Activated B cell treated with CpG ODN at 0.5 μM for 24 hours (primary cell): ENCODE data around the gene LCN10. TPM values are rescaled to one million over a fixed set of nuclear protein-coding genes. Genes with fewer than 3 reads are reported as not detected.

ENCODE experiments used
- ATAC-seq: fragments of 200-7000 bp; cut with Tn5 transposase; one replicate; pipeline ENCODE4 v1.10.0; 2021; ENCODE audit warnings: low read depth, mild to moderate bottlenecking, moderate library complexity
- CTCF ChIA-PET: fragments of 350-600 bp; sonication (Branson Sonifier 250); formaldehyde crosslinking; loops from one replicate; lab custom pipeline; 2021; ENCODE audit warnings: antibody characterized with exemption; lab: Charles Lee
- POLR2A ChIA-PET: fragments of 350-600 bp; sonication (Branson Sonifier 250); formaldehyde crosslinking; loops from one replicate; lab custom pipeline; 2021; ENCODE audit warnings: antibody characterized with exemption; lab: Charles Lee
- DNase-seq: peaks from one replicate; pipeline ENCODE4 v3.0.0; 2022
- H3K27ac Mint-ChIP-seq: one replicate; pipeline ENCODE4 v1.8.0; 2020; ENCODE audit warnings: mixed read lengths
- H3K27me3 Mint-ChIP-seq: one replicate; pipeline ENCODE4 v1.8.0; 2021; ENCODE audit warnings: mixed read lengths
- H3K36me3 Mint-ChIP-seq: one replicate; pipeline ENCODE4 v1.8.0; 2021; ENCODE audit warnings: low read depth, mixed read lengths
- H3K4me1 Mint-ChIP-seq: one replicate; pipeline ENCODE4 v1.8.0; 2021; ENCODE audit warnings: mixed read lengths
- H3K4me3 Mint-ChIP-seq: one replicate; pipeline ENCODE4 v1.8.0; 2020; ENCODE audit warnings: mild to moderate bottlenecking, mixed read lengths
- H3K9me3 Mint-ChIP-seq: one replicate; pipeline ENCODE4 v1.8.0; 2020; ENCODE audit warnings: mixed read lengths
- intact Hi-C: fragments of 100-400 bp; cut with micrococcal nuclease; formaldehyde crosslinking; loops from one replicate; pipeline ENCODE4 v1.15.1; 2024
- total RNA-seq: library from RNA; stranded (reverse); gene quantifications from 2 replicates; pipeline ENCODE4 v1.2.3, GENCODE V29; 2022
- TF ChIP-seq, protein P1 (sequence below): fragments of 200-600 bp; IDR thresholded peaks from one replicate; pipeline ENCODE4 v1.8.0; 2022; ENCODE audit warnings: antibody characterized with exemption, mild to moderate bottlenecking

The LCN10 gene
- total RNA-seq, 1 donor from 2014 or later, result 15.9 TPM

DNA sequence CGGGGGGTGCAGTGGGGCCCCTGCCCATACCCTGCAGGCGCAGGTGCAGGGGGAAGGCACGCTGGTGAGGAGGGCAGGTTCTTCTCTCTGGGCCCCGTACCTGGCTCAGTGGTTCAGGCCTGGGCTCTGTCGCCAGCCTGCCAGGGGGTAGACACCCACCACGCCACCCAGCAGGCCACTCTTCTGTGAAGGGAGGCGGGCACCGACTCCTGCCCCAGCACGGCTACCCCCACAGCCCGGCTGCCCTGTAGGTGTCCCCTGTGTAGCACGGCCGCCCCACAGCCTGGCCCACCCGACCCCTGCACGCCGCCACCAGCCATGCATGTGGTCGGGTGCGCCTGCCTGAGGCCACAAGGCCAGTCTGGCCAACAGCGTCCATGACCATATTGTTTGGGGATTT, 3.9 kb upstream of the LCN10 start:
- TF ChIP-seq, protein P1, sequence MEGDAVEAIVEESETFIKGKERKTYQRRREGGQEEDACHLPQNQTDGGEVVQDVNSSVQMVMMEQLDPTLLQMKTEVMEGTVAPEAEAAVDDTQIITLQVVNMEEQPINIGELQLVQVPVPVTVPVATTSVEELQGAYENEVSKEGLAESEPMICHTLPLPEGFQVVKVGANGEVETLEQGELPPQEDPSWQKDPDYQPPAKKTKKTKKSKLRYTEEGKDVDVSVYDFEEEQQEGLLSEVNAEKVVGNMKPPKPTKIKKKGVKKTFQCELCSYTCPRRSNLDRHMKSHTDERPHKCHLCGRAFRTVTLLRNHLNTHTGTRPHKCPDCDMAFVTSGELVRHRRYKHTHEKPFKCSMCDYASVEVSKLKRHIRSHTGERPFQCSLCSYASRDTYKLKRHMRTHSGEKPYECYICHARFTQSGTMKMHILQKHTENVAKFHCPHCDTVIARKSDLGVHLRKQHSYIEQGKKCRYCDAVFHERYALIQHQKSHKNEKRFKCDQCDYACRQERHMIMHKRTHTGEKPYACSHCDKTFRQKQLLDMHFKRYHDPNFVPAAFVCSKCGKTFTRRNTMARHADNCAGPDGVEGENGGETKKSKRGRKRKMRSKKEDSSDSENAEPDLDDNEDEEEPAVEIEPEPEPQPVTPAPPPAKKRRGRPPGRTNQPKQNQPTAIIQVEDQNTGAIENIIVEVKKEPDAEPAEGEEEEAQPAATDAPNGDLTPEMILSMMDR, result no peak
- H3K27ac Mint-ChIP-seq, result no peak overlapping the region
- intact Hi-C loops, result no loop called here
- H3K4me1 Mint-ChIP-seq, result peaks cover 62% of the 10 kb centered on the region
- H3K27me3 Mint-ChIP-seq, result no peaks in the 10 kb centered on the region
- peaks cover 1% of the 10 kb centered on the region for H3K9me3 Mint-ChIP-seq
- no peak overlapping the region for H3K4me3 Mint-ChIP-seq
- no peak for DNase-seq
- no peaks in the 10 kb centered on the region for H3K36me3 Mint-ChIP-seq
- CTCF ChIA-PET, result no interaction called here
- POLR2A ChIA-PET, result interaction anchor here (7.6 kb wide), 1 partner anchor 17 kb away, joined by 112 read pairs; no protein-coding TSS in a partner anchor
- ATAC-seq, result no peak

DNA sequence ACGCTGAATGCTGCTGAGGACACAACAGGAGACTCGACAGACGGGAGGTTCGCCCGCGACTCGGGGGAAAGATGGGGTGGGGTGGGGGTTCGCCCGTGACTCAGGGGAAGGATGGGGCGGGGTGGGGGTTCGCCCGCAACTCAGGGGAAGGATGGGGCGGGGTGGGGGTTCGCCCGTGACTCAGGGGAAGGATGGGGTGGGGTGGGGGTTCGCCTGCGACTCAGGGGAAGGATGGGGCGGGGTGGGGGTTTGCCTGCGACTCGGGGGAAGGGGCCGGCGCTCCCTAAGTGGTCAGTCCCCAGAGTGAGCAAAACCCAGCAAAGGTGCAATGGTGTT, 3.4 kb upstream of the LCN10 start:
- Mint-ChIP-seq H3K9me3 (no peaks in the 10 kb centered on the region), H3K4me3 (no peak overlapping the region), H3K4me1 (peaks cover 65% of the 10 kb centered on the region), H3K27ac (no peak overlapping the region), H3K27me3 (no peaks in the 10 kb centered on the region), H3K36me3 (peaks cover 2% of the 10 kb centered on the region)
- TF ChIP-seq, protein P1, result no peak
- CTCF ChIA-PET, result no interaction called here
- intact Hi-C loops, result no loop called here
- ATAC-seq (no peak), DNase-seq (no peak)
- POLR2A ChIA-PET, result interaction anchor here (1.0 to 7.6 kb wide), 2 partner anchors 12 to 17 kb away, joined by 3 to 112 read pairs; partner anchors contain the start of gene LCN8

DNA sequence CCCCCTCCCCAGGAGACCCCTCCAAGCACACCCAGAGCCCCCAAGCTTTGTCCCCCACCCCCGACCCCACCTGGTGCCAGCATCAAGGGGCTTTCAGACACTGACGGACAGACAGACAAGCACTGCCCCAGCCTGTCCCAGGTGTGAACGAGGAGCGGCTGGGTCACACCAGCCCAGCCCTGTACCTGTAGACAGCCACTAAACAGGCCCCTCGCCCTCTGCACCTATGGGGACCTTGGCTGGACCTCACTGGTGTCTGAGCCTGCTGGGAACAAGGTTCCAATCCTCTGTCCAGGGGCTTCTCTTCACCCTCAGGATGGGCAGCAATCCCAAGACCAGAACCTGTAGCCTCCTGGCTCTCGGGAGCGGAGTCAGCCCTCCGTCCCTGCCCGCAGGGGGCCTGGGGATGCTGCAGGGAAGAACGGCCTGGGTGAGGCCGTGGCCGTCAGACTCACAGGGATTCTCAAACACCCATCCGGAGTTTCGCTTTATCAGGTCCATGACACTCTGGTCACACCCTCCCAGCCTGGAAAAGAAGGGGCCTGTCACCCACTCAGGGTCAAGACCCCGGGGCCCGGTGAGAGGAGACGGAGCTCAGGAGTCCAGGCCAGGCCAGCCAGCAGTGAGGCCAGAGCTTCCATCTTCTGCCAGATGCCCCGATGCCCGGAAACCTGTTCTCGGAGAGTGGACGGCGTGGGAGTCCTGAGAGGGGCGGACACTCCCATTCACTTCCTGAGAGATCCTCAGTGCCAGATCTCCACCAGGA, 2.8 kb upstream of the LCN10 start:
- DNase-seq (no peak), ATAC-seq (no peak)
- Mint-ChIP-seq H3K4me1 (peaks cover 64% of the 10 kb centered on the region), H3K27ac (no peak overlapping the region), H3K27me3 (no peaks in the 10 kb centered on the region), H3K4me3 (no peak overlapping the region), H3K9me3 (no peaks in the 10 kb centered on the region), H3K36me3 (peaks cover 2% of the 10 kb centered on the region)
- intact Hi-C loops, result no loop called here
- POLR2A ChIA-PET, result interaction anchor here (0.8 to 7.6 kb wide), 4 partner anchors 12 to 45 kb away, joined by 3 to 112 read pairs (median 20); partner anchors contain the start of gene LCN8
- TF ChIP-seq, protein P1, result no peak
- CTCF ChIA-PET, result no interaction called here

DNA sequence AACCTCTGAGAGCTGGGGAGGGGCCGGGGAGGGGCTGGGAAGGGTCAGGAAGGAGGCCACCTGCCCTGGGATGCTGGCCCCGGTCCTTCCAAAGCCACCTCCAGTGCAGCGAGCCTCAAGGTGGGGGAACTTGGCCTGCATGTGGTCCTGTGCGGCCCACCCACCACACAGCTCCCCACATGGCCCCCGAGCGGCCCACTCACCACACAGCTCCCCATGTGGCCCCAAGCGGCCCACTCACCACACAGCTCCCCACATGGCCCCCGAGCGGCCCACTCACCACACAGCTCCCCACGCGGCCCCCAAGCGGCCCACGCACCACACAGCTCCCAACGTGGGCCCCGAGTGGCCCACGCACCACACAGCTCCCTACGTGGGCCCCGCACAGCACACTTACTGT, 2.0 kb upstream of the LCN10 start:
- DNase-seq (no peak), ATAC-seq (no peak)
- CTCF ChIA-PET, result no interaction called here
- Mint-ChIP-seq H3K9me3 (no peaks in the 10 kb centered on the region), H3K4me1 (peaks cover 61% of the 10 kb centered on the region), H3K4me3 (no peak overlapping the region), H3K27ac (no peak overlapping the region), H3K36me3 (peaks cover 2% of the 10 kb centered on the region), H3K27me3 (no peaks in the 10 kb centered on the region)
- POLR2A ChIA-PET, result interaction anchor here (0.8 to 7.6 kb wide), 3 partner anchors 13 to 44 kb away, joined by 5 to 112 read pairs (median 36); partner anchors contain the start of gene LCN8
- intact Hi-C loops, result no loop called here
- TF ChIP-seq, protein P1, result no peak

DNA sequence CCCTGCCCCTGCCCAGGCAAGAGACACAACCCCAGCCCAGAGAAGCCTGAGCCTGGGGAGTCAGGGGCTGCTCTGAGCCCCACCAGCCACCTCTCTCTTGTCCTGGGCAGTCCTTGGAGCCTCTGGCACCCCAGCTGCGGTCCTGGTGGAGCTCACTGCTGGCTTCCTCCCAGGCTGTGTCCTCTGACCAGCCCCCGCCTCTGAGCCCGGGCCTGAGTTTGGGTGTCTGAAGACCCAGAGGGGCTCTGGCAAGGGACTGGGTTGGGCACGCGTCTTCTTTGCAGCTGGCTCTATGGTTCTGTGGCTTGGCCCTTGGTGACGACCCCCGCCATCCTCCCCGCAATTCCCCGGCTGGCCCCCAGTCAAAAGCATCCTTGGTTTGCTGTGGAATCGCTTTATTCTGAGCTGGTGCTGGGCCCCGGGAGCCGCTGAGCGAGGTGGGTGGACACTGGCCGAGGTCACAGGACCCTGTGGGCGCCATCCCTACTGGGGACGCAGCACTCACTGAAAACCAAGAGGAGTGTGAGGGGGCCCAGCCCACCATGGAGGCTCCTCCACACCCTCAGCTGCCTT, 985 bp upstream of the LCN10 start:
- TF ChIP-seq, protein P1, result no peak
- DNase-seq, result no peak
- Mint-ChIP-seq H3K9me3 (no peaks in the 10 kb centered on the region), H3K27ac (no peak overlapping the region), H3K4me1 (peaks cover 56% of the 10 kb centered on the region), H3K4me3 (no peak overlapping the region), H3K36me3 (peaks cover 12% of the 10 kb centered on the region), H3K27me3 (no peaks in the 10 kb centered on the region)
- POLR2A ChIA-PET, result interaction anchor here (0.7 to 4.4 kb wide), 3 partner anchors 14 to 16 kb away, joined by 3 to 86 read pairs (median 36); partner anchors contain the start of gene LCN8
- CTCF ChIA-PET, result interaction anchor here (0.7 kb wide), 1 partner anchor 16 kb away, joined by 3 read pairs; no protein-coding TSS in a partner anchor
- intact Hi-C loops, result no loop called here
- no peak for ATAC-seq
